Glomerular endothelial cell (primary cell): ENCODE results near the gene STK36. TPM values are rescaled to one million over a fixed set of nuclear protein-coding genes. Genes with fewer than 3 reads are reported as not detected.

Source experiments
- DNase-seq: peaks from one replicate; pipeline ENCODE4 v3.0.0-alpha.2; 2011; ENCODE audit warnings: low read depth, low spot score; ENCODE audit errors: extremely low read depth
- total RNA-seq: library from RNA; depleted of rRNA; stranded (reverse); fragments of >200 nt; gene quantifications from 2 replicates; pipeline ENCODE4 v1.2.3, GENCODE V29; 2015

The STK36 gene
- total RNA-seq, 1 donor from 2014 or later: 27.6 TPM

- DNase-seq: no peak
Observed at GRCh38 chr2:218662377-218662776, 9.5 kb upstream of the STK36 start.

- DNase-seq: no peak
Observed at GRCh38 chr2:218662827-218663226, 9.1 kb upstream of the STK36 start.

GRCh38 chr2:218663901-218664300, 8.0 kb upstream of the STK36 start:
- DNase-seq: no peak

- DNase-seq: no peak
Observed at GRCh38 chr2:218664653-218665052, 7.2 kb upstream of the STK36 start.

- no peak for DNase-seq
Observed at GRCh38 chr2:218671097-218671653, 711 bp upstream of the STK36 start.

- no peak for DNase-seq
Observed at GRCh38 chr2:218679119-218679518, 7.2 kb downstream of the STK36 start.

- no peak for DNase-seq
Observed at GRCh38 chr2:218680061-218680460, 8.2 kb downstream of the STK36 start.

- DNase-seq: peak; percentile 56
Observed at GRCh38 chr2:218687400-218688060, 15.6 kb downstream of the STK36 start.

GRCh38 chr2:218691234-218691633, 19.3 kb downstream of the STK36 start:
- no peak for DNase-seq

- no peak for DNase-seq
Observed at GRCh38 chr2:218694405-218695145, 22.7 kb downstream of the STK36 start.

GRCh38 chr2:218698885-218699284, 27.0 kb downstream of the STK36 start:
- no peak for DNase-seq

- DNase-seq: no peak
Observed at GRCh38 chr2:218701806-218702205, 29.9 kb downstream of the STK36 start.

GRCh38 chr2:218703341-218703740, 31.5 kb downstream of the STK36 start:
- DNase-seq: no peak

GRCh38 chr2:218708086-218708485, 36.2 kb downstream of the STK36 start:
- no peak for DNase-seq

GRCh38 chr2:218709908-218710307, 38.0 kb downstream of the STK36 start:
- DNase-seq: no peak

- DNase-seq: no peak
Observed at GRCh38 chr2:218710334-218710686, 38.4 kb downstream of the STK36 start.

- DNase-seq: peak; percentile 61
Observed at GRCh38 chr2:218710687-218711549, 39.0 kb downstream of the STK36 start, which contains the start of gene TTLL4. Gene TTLL4 (plus strand): TSS chr2:218710835. CDS start chr2:218737677, 26,842 bp downstream.

GRCh38 chr2:218711550-218711929, 39.7 kb downstream of the STK36 start:
- no peak for DNase-seq

GRCh38 chr2:218713922-218714321, 42.0 kb downstream of the STK36 start:
- DNase-seq: no peak

- no peak for DNase-seq
Observed at GRCh38 chr2:218716070-218716469, 44.2 kb downstream of the STK36 start.

- DNase-seq: no peak
Observed at GRCh38 chr2:218717262-218717661, 45.4 kb downstream of the STK36 start.
